Peyer's patch (tissue), 4 donors: ENCODE measurements around the gene CTNNBL1. TPM values are rescaled to one million over a fixed set of nuclear protein-coding genes. Genes with fewer than 3 reads are reported as not detected.

Source experiments
- DNase-seq, 3 donors: peaks; one replicate each; pipeline ENCODE4 v3.0.0-alpha.2; 2017 to 2019
- H3K27ac ChIP-seq, 4 donors: fragments of 200-600 bp; sonication (generic); one replicate each; pipeline ENCODE4 v1.5.1; 2016 to 2019
- H3K27me3 ChIP-seq, 2 donors: fragments of 200-600 bp; sonication (generic); one replicate each; pipeline ENCODE4 v1.5.1; 2019
- H3K36me3 ChIP-seq, 3 donors: fragments of 200-600 bp; sonication (generic); one replicate each; pipeline ENCODE4 v1.5.1; 2016 to 2019
- H3K4me1 ChIP-seq, 4 donors: fragments of 200-600 bp; sonication (generic); one replicate each; pipeline ENCODE4 v1.5.1; 2016 to 2019
- H3K4me3 ChIP-seq, 4 donors: fragments of 200-600 bp; sonication (generic); 1 replicate in 3 of 4; 2 replicates in 1 of 4; pipeline ENCODE4 v1.5.1; 2016 to 2019; ENCODE audit warnings: mild to moderate bottlenecking in 1 of 4
- H3K9me3 ChIP-seq, 4 donors: fragments of 200-600 bp; sonication (generic); one replicate each; pipeline ENCODE4 v1.5.1; 2016 to 2019; ENCODE audit warnings: mild to moderate bottlenecking in 1 of 4
- POLR2A ChIP-seq, 2 donors: fragments of 450-650 bp; IDR thresholded peaks; one replicate each; pipeline ENCODE4 v1.5.1; 2017; ENCODE audit warnings: antibody characterized with exemption in 2 of 2, mild to moderate bottlenecking in 2 of 2, moderate library complexity in 2 of 2
- total RNA-seq, 4 donors: library from RNA; depleted of rRNA; stranded (reverse); fragments of >200 nt; gene quantifications; one replicate each; pipeline ENCODE4 v1.1.0, GENCODE V29; 2016
- TF ChIP-seq, protein P1 (sequence below), 6 experiments: fragments of 450-650 bp in 4 of 6; fragments of 200-600 bp in 2 of 6; sonication (generic) in 1 of 6; IDR thresholded peaks; one replicate each; pipeline ENCODE4 v1.5.1; 2017 to 2019; ENCODE audit warnings: antibody characterized with exemption in 6 of 6, mild to moderate bottlenecking in 3 of 6, moderate library complexity in 1 of 6

The CTNNBL1 gene
- total RNA-seq, 4 donors from 2014 or later, result 16.3 to 30.2 (median 23.6) TPM

DNA sequence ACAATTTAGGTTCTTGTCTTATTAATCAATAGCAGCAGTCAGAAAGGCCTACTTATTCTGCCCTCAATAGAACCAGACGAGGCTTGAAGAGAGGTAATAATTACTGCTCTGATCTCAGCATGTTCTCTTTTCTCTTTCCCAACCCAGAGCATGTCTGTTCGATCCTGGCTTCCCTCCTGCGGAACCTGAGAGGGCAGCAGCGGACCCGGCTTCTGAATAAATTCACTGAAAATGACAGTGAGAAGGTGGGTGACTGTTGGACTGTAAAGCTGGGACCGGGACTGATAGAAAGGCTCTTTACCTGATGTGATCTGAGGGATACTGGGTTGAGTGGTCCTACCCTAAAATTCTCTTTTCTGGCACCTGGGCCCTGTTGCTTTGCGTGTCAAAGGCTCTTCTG is 146.1 kb downstream of the CTNNBL1 start:
- Histone ChIP-seq H3K36me3 (peaks cover 0 to 30% (median 3%) of the 10 kb centered on the region in 3 donors), H3K27me3 (no peaks in the 10 kb centered on the region), H3K27ac (no peak overlapping the region), H3K9me3 (no peaks in the 10 kb centered on the region), H3K4me3 (no peak overlapping the region), H3K4me1 (no peaks in the 10 kb centered on the region)
- DNase-seq, result no peak
- no peak for TF ChIP-seq POLR2A (IDR thresholded peaks at IDR 0.05)
- TF ChIP-seq, protein P1, sequence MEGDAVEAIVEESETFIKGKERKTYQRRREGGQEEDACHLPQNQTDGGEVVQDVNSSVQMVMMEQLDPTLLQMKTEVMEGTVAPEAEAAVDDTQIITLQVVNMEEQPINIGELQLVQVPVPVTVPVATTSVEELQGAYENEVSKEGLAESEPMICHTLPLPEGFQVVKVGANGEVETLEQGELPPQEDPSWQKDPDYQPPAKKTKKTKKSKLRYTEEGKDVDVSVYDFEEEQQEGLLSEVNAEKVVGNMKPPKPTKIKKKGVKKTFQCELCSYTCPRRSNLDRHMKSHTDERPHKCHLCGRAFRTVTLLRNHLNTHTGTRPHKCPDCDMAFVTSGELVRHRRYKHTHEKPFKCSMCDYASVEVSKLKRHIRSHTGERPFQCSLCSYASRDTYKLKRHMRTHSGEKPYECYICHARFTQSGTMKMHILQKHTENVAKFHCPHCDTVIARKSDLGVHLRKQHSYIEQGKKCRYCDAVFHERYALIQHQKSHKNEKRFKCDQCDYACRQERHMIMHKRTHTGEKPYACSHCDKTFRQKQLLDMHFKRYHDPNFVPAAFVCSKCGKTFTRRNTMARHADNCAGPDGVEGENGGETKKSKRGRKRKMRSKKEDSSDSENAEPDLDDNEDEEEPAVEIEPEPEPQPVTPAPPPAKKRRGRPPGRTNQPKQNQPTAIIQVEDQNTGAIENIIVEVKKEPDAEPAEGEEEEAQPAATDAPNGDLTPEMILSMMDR (IDR thresholded peaks at IDR 0.05), result no peak

DNA sequence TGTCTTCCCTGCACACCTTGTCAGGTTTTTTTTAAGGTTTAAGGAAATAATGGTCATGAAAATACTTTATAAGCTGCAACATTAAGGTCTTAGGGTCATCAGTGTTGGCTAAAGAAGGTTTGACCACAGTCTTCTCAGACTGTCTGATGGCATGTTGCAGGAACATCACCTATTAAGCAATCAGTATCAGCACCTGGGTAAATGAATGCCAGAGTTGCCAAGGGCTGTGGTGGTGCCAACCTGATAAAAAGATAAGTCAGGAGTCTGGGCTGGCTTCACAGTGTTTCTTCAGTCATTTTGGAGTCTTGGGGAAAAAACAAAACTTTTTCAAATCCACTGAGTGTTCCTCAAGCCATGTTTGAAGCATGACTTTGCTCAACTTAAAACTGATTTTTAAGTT is 147.6 kb downstream of the CTNNBL1 start:
- no peak for DNase-seq
- Histone ChIP-seq H3K27ac (no peak overlapping the region), H3K27me3 (no peaks in the 10 kb centered on the region), H3K4me3 (no peak overlapping the region), H3K36me3 (peaks cover 0 to 30% (median 3%) of the 10 kb centered on the region in 3 donors), H3K4me1 (no peaks in the 10 kb centered on the region), H3K9me3 (no peaks in the 10 kb centered on the region)
- no peak for TF ChIP-seq POLR2A (IDR thresholded peaks at IDR 0.05)
- TF ChIP-seq, protein P1 (IDR thresholded peaks at IDR 0.05), result no peak

DNA sequence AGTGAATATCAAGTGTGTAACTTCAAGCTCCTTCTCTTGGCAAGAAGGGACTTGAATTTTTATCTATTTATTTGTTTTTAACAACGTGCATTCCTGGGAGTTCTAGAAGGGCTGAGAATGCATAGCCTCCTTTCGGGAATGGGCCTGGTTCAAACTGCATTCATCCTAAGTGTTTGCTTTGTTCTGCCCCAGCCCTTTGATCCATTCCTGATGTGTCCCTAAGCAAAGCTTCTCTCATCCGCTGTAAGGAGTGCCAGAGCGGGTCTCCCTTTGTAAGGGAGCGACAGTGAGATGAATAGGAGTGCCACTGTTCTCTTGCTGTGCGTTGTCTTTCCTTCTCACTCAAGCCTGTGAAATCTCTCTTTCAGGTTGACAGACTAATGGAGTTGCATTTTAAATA is 148.1 kb downstream of the CTNNBL1 start:
- Histone ChIP-seq H3K4me1 (no peaks in the 10 kb centered on the region), H3K36me3 (peaks cover 0 to 30% (median 3%) of the 10 kb centered on the region in 3 donors), H3K9me3 (no peaks in the 10 kb centered on the region), H3K27ac (no peak overlapping the region), H3K27me3 (no peaks in the 10 kb centered on the region), H3K4me3 (no peak overlapping the region)
- no peak for DNase-seq
- TF ChIP-seq POLR2A (IDR thresholded peaks at IDR 0.05), result no peak
- TF ChIP-seq, protein P1 (IDR thresholded peaks at IDR 0.05), result no peak

DNA sequence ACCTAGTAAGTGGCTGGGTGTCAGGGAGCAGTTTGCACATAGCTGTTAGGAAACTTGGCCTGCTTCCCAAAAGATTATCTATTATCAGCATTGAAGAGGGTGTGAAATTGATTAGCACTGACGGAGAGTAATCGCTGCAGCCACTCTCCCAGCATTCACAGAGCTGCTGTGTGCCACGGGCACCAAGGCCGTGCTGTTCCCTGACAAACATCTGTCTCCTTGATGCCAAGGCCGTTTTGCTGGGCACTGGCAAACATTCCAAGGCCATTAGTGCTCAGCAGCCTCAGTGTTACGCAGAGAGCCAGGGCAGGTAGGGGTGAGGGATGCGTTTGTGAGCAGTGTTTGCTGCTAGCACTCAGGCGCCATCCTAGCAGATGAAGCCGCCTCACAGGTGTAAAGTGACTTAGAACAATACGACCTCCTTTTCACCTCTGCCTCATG is 151.4 kb downstream of the CTNNBL1 start:
- DNase-seq, result no peak
- Histone ChIP-seq H3K27me3 (no peaks in the 10 kb centered on the region), H3K4me1 (no peaks in the 10 kb centered on the region), H3K9me3 (no peaks in the 10 kb centered on the region), H3K36me3 (peaks cover 0 to 43% (median 3%) of the 10 kb centered on the region in 3 donors), H3K4me3 (no peak overlapping the region), H3K27ac (no peak overlapping the region)
- no peak for TF ChIP-seq POLR2A (IDR thresholded peaks at IDR 0.05)
- TF ChIP-seq, protein P1 (IDR thresholded peaks at IDR 0.05), result no peak

DNA sequence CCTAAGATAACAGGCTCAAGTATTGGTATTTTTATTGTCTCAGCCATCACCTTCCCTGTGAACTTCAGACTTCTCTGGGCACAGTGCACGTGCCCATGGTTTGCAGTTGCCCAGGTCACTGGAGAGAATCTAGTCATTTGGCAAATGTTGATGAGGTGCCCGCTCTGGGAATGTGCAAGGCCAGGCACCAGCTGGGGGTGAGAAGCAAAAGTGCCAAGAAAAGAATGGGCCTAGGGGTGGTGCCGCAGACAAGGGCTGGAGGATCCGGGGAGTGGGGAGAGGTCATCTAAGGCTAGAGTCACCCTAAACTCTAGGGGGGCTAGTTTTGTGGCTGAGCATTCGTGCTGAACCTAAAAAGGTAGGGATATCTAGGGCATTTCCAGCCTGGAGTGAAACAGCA is 152.0 kb downstream of the CTNNBL1 start:
- no peak overlapping the region for H3K4me3 ChIP-seq
- no peak overlapping the region for H3K27ac ChIP-seq
- no peaks in the 10 kb centered on the region for H3K27me3 ChIP-seq
- no peaks in the 10 kb centered on the region for H3K4me1 ChIP-seq
- TF ChIP-seq POLR2A (IDR thresholded peaks at IDR 0.05), result no peak
- TF ChIP-seq, protein P1 (IDR thresholded peaks at IDR 0.05), result no peak
- DNase-seq, result no peak
- H3K9me3 ChIP-seq, result no peaks in the 10 kb centered on the region
- peaks cover 0 to 39% (median 3%) of the 10 kb centered on the region in 3 donors for H3K36me3 ChIP-seq

DNA sequence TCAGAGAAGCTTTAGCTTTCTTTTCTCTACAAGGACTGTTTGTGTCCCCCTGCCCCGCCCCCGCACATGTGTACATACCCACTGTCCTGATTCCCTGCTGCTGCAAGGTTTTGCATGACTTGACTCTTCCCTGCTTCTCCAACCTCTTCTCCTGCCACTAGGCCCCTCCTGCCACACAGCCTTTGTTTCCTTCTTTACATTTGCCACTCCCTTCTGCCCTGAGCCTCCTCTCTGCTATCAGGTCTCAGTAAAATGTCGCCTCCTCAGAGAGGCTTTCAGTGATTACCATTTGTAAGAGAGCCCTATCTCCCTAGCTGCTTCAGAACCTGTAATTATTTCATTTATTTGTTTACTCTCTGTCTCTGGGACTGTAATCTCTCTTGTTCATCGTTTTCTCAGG is 152.7 kb downstream of the CTNNBL1 start:
- Histone ChIP-seq H3K27ac (no peak overlapping the region), H3K9me3 (no peaks in the 10 kb centered on the region)
- TF ChIP-seq POLR2A (IDR thresholded peaks at IDR 0.05), result no peak
- TF ChIP-seq, protein P1 (IDR thresholded peaks at IDR 0.05), result no peak

More for the DNA sequence above, 152.7 kb downstream of the CTNNBL1 start:
- no peak overlapping the region for H3K4me3 ChIP-seq
- H3K36me3 ChIP-seq, result peaks cover 0 to 32% (median 0%) of the 10 kb centered on the region in 3 donors
- no peaks in the 10 kb centered on the region for H3K4me1 ChIP-seq
- H3K27me3 ChIP-seq, result no peaks in the 10 kb centered on the region
- DNase-seq, result no peak
